Measurements from ENCODE around the gene FAM193B. TPM values are rescaled to one million over a fixed set of nuclear protein-coding genes. Genes with fewer than 3 reads are reported as not detected.

Gene FAM193B
- total RNA-seq, 4 donors from 2014 or later: 77.1 to 205 (median 177) TPM

- no peaks in the 10 kb centered on the region for H3K9me3 ChIP-seq
- H3K27ac ChIP-seq: peak within 1 kb of the TSS; percentile 80 to 91 (median 88)
- no peaks in the 10 kb centered on the region for H3K36me3 ChIP-seq
- TF ChIP-seq CTCF (IDR thresholded peaks at IDR 0.05): peak in 2 of 6 experiments; percentile 19
- peak; percentile 81 to 94 for TF ChIP-seq POLR2A (IDR thresholded peaks at IDR 0.05)
- H3K4me3 ChIP-seq: peak within 1 kb of the TSS; percentile 49 to 81 (median 69)
- H3K4me1 ChIP-seq: peaks cover 7 to 48% (median 28%) of the 10 kb centered on the region in 4 donors
- H3K27me3 ChIP-seq: no peaks in the 10 kb centered on the region
- peak; percentile 96 to 98 (median 97) for DNase-seq
These were observed 56.9 kb downstream of the FAM193B start, which contains the start of gene PDLIM7 for GRCh38 chr5:177497292-177498012. Gene PDLIM7 (minus strand): TSS chr5:177497604. CDS start chr5:177496512, 1,092 bp downstream.

GRCh38 chr5:177496727-177497291 lies 57.6 kb downstream of the FAM193B start:
- Histone ChIP-seq H3K27me3 (no peaks in the 10 kb centered on the region), H3K9me3 (no peaks in the 10 kb centered on the region), H3K4me1 (peaks cover 7 to 50% (median 27%) of the 10 kb centered on the region in 4 donors), H3K36me3 (peaks cover 0 to 3% (median 0%) of the 10 kb centered on the region in 3 donors), H3K4me3 (peak overlapping the region; percentile 49 to 81 (median 69)), H3K27ac (peak overlapping the region; percentile 80 to 91 (median 88))
- DNase-seq: peak in 1 of 3 donors; percentile 60
- TF ChIP-seq POLR2A (IDR thresholded peaks at IDR 0.05) (no peak), CTCF (IDR thresholded peaks at IDR 0.05) (no peak)

GRCh38 chr5:177496070-177496726 lies 58.2 kb downstream of the FAM193B start:
- H3K27me3 ChIP-seq: no peaks in the 10 kb centered on the region
- no peak for DNase-seq
- H3K9me3 ChIP-seq: no peaks in the 10 kb centered on the region
- peaks cover 7 to 57% (median 27%) of the 10 kb centered on the region in 4 donors for H3K4me1 ChIP-seq
- peak overlapping the region; percentile 80 to 91 (median 88) for H3K27ac ChIP-seq
- no peak for TF ChIP-seq POLR2A (IDR thresholded peaks at IDR 0.05)
- peak in 2 of 6 experiments; percentile 14 to 17 for TF ChIP-seq CTCF (IDR thresholded peaks at IDR 0.05)
- H3K36me3 ChIP-seq: peaks cover 0 to 9% (median 0%) of the 10 kb centered on the region in 3 donors
- H3K4me3 ChIP-seq: peak overlapping the region; percentile 49 to 81 (median 69)

GRCh38 chr5:177495243-177496060 lies 58.9 kb downstream of the FAM193B start:
- Histone ChIP-seq H3K27me3 (no peaks in the 10 kb centered on the region), H3K36me3 (peaks cover 0 to 15% (median 0%) of the 10 kb centered on the region in 3 donors), H3K9me3 (no peaks in the 10 kb centered on the region), H3K4me1 (peaks cover 7 to 56% (median 24%) of the 10 kb centered on the region in 4 donors), H3K27ac (peak overlapping the region; percentile 60 to 91 (median 88)), H3K4me3 (peak overlapping the region in 1 of 4 donors; percentile 64)
- TF ChIP-seq POLR2A (IDR thresholded peaks at IDR 0.05) (no peak), CTCF (IDR thresholded peaks at IDR 0.05) (no peak)
- DNase-seq: peak in 1 of 3 donors; percentile 66

Measured in Peyer's patch (tissue), 4 donors.